CD1c-positive myeloid dendritic cell (primary cell): ENCODE measurements around the gene KREMEN1.

ENCODE experiments used
- DNase-seq: peaks from one replicate; pipeline ENCODE4 v3.0.0-alpha.2; 2016; ENCODE audit errors: extremely low spot score

The KREMEN1 gene

DNA sequence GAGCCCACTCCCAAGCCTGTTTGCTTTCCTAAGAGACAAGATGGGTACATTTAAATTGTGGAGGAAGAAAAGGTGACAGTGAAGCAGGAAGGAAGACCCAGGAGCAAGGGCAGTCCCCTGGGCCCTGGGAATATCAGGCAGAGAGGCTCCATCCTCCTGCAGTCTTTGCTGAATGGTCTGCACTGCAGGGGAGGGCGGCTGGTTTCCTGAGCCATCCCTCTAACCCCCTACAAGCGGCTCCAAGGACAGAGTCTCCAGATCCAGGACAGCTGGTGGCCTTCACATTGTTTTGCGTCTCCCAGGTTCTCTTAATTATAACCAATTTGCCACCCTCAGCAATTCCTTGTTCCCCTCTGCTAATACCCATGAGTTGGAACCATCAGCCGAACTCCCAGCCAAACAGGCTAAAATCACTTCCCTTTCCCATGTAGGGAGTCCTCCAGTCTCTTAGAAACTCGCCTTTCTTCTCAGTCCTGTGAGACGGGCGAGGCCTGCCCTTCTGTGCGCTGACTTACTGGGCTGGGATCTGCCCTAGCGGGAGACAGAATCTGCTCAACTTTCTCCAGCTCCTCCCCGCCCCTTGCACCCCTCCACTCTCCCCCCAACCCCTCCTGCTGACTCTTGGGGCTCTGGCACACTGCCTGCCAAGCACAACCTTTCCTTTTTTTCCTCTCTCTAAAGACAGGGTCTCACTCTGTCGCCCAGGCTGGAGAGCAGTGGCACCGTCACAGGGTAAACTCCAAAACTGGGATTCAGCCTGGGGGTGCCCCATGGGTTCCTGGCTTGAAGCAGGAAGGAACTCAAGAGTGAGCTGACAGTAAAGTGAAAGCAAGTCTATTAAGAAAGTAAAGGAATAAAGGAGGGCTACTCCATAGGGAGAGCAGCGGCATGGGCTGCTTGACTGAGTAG lies 79.5 kb downstream of the KREMEN1 start:
- peak; percentile 74 for DNase-seq

DNA sequence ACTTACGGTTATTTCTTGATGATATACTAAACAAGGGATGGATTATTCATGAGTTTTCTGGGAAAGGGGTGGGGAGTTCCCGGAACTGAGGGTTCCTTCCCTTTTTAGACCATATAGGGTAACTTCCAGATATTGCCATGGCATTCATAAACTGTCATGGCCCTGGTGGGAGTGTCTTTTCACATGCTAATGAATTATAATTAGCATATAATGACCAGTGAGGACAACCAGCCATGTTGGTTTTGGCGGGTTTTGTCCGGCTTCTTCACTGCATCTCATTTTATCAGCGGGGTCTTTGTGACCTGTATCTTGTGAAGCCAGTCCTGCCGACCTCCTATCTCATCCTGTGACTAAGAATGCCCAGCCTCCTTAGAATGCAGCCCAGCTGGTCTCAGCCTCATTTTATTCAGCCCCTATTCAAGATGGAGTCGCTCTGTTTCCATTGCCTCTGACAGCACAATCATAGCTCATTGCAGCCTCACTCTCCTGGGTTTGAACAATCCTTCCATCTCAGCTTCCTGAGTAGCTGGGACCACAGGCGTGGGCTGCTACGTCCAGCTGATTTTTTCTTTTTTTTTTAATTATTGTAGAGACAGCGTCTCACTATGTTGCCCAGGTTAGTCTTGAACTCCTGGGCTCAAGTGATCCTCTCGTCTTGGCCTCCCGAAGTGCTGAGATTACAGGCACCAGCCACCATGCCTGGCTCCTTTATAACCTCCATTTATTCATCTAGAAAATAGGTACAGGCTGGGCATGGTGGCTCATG lies 80.3 kb downstream of the KREMEN1 start:
- DNase-seq: peak; percentile 87

DNA sequence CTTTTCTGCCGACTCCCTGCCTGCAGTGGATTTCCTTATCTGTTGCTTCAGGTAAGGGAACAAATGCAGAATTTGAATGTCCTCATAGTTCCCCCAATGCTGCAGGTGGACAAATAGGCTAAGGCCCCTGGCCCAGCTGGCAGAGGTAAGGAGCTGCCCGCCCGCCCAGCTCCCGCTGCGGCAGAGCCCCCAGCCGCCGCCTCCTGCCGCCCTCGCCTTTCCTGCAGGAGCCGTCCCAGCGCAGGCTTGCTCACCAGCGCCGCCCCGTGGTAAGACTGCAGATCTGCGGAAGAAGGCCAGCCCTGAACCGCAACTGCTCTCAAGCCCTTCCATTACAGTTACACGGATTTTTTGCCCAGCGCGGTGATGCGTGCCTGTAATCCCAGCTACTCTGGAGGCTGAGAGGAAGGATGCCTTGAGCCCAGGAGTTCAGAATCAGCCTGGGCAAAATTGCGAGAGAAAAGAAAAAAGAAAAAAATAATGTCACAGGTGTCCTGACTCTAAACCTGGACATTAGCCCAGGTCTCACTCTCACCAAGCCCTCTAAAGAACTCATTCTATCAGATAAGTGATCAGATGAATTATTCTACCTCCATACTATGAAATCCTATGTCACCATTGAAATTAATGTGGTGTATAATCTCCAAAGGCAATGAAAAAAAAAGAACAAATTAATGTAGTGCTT lies 81.7 kb downstream of the KREMEN1 start:
- peak; percentile 83 for DNase-seq

DNA sequence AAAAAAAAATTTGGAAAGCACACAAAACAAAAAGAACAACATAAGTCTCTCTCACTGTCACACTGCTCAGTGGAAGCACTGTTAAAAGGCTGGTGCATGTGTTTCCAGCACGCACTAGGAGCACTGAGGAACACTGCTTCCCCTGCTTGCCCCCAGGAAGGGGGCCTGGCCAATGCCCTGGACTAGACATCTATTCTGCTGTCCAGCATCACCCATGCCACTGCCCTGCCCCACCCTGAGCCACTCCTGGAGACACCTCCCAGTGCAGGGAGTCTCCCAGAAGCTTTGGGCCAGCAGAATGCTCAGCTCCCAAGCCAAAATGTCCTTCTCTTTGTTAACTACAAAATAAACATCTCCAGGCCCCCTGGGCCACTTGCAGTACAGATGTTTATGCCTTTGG lies 83.1 kb downstream of the KREMEN1 start:
- DNase-seq: no peak

DNA sequence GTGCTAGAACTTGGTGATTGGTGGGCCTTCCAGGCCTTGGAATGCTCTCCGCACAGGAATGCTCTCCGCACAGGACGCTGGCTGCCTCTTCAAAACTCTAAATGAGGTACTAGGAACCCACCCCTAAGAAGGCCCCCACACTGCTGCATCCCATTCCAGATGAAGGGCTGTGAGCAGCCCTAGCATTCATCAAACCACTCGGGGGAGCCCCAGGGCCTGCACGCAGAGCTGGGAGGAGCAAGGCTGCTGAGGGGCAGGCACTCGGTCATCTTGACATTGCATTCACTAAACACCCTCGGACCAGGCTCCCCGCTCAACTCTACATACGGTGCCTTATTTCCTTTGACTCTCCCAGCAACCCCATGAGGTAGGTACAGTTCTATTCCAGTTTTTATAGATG lies 83.7 kb downstream of the KREMEN1 start:
- DNase-seq: no peak

DNA sequence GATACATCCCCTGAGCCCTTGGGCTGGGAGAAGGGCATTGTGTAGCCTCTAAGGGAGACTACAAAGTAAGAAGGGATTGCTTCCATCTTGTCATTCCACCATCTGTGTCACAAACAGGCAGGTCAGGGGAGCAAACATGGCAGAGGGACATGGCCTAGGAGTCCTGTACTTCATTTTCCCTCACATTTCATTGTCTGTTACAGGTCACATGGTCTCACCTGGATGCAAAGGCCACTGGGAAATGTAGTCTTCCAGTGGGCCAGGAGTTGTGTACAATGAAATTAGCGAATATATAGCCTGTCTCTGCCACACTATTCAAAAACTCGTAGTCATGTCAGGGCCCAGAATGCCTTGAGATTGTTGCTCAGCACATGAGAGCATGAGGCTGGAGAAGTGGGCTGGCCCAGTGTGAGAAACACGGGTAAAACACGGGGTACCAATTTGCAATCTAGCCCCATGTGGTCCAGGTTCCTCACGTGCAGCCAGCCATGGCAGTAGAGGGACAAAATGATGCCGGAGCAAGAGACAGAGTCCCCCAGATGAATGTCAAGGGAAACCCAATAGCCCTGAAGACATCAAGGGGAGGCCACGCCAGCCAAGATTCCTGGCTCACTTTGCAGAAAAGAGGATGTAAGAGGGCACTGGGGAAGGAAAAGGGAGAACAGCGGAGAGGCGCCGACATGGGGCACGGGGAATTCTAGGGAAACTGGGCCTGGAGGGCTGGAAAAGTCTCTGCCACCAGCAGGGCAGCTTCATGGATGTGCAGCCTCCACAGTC lies 85.1 kb downstream of the KREMEN1 start:
- no peak for DNase-seq

DNA sequence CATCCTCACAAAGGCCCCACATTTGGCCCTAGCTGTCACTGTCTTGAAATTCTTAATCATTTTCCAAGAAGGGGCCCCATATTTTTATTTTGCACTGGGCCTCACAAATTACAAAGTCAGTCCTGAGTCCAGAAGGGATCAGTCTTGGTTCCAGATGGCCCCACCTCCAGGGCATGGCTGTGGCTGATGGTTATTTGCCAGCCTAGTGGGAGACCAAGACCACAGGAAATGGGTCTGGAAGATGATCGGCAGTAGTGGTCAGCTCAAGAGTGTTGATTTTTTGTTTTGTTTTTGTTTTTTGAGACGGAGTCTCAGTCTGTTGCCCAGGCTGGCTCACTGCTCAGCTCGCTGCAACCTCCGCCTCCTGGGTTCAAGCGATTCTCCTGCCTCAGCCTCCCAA lies 85.7 kb downstream of the KREMEN1 start:
- DNase-seq: no peak

DNA sequence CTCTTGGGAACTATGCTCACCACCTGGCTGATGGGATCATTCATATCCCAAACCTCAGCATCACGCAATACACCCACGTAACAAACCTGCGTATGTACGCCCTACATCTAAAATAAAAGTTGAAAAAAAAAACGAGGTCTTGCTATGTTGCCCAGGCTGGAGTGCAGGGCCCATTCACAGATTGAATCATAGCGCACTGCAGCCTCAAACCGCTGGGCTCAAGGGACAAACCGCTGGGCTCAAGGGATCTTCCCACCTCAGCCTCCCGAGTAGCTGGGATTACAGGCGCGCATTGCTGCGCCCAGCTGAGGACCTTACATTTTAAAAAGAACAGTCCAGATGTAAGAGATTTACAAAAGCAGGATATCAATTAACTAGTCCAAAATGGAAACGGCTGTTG lies 91.0 kb downstream of the KREMEN1 start:
- DNase-seq: no peak

DNA sequence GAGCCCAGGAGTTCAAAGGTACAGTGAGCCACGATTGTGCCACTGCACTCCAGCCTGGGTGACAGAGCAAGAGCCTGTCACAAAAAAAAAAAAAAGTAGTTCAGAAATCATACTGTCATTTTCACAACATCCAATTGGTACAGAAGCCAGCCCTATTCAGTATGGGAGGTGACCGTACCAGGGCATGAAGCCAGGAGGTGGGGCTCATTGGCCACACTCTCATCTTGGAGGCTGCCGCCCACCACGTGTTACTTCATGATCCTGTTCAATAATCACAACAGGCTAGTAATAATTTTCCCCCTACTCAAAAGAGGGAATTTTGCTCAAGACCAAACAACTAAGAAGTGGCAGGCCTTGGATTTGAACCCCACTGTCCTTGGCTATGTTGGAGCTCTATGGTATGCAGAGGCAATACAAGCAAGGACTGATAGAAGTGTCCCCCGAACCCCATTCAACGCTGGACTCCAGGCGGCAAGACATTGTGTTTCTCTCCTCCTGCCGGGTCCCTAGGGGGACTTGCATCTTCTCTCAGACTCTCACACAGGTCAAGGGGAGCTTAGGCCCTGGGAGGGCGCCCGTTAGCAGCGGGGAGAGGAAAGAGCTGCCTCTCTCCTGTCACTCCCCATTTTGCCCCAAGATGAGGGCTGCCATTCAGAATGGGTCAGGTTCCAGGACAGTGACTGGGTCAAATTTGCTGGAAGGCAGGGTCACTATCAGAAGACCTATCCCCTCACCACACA lies 92.7 kb downstream of the KREMEN1 start:
- DNase-seq: no peak

DNA sequence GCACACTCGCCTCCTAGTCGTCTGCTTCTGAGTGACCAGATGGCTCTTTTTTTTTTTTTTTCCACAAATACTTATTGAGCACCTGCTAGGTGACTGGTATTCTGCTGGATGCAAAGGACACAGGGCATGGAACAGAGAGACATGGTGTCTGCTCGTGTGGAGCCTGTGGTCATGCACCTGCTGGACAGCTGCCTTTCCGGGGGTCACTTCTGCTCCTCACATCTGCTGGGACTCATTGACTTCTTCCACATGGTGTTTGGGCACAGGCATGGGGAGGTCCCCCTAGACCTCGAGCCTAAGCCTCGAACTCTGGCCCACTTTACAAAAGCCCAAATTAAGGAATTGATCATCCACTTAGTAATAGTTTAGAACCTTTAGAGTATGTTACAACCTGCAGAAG lies 93.3 kb downstream of the KREMEN1 start:
- no peak for DNase-seq

DNA sequence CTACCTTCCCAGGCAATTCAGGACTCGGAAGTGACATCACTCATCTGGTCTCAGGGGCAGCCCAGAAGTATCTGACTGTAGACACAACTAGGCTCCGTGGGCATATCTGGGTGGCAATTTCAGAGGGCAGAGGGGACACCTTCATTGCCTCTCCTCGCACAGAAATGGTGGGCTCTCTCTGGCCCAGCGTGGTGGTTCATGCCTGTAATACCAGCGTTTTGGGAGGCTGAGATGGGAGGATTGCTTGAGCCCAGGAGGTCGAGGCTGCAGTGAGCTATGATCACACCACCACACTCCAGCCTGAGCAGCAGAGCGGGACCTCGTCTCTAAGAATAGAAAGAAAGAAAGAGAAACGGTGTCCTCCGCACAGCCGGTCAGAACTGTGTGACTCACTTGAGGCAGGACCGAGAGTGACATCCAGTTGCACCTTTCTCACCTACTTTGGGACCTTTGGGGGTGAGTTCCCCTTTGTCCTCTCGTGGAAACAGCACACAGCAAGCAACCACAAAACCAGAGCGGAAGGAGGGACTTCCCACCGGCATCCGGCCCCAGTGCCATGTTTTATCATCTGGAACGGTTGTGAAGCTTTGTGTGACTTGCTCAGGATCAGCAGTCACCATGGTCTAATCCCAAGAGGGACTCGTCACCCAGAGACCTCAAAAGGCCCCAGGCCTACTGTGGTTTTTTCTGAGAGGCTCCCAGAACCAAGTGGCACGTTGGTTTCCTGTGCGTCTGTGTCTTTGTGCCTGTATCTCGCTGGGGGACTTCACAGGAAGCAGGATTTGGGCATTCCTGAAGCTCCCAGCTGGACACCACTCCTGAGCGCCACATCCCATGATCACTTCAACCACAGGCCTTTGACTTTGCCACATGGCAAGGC lies 94.4 kb downstream of the KREMEN1 start:
- DNase-seq: peak; percentile 42

DNA sequence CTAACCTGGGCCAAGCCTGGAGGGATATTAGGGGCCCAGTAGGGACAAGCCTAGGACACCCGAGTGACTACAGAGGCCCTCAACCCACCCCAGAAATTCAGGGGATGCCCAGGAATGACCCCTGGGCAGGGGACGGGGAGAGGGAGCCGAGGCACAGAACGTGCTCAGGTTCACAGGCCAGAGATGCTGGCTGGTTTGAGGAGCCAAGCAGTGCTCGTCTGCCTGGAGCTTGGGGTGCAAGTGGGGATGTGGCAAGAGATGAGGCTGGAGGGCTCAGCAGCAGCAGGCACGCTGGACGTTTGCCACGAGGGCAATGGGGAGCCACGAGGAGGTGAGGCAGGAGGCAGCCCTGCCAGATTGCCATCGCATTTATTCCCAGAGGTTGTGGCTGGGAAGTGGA lies 98.9 kb downstream of the KREMEN1 start:
- DNase-seq: no peak

DNA sequence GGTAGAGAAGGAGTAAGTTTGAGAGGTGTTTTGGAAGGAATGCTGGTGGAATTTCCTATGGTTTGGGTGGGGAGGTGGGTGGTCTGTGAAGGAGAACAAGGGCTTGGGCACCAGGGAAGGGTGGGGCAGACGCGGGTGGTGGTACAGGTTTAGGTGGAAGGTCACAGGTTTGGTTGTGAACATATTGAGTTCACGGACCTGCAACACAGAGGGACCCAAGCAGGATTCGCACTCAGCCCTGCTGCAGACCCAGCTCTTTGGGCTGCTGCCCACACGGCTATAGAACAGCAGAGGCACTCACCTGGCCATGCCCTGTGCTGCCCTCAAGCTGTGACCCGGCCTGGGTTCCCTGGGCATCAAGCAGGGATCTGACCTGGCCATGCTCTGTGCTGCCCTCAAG lies 99.4 kb downstream of the KREMEN1 start:
- DNase-seq: no peak

DNA sequence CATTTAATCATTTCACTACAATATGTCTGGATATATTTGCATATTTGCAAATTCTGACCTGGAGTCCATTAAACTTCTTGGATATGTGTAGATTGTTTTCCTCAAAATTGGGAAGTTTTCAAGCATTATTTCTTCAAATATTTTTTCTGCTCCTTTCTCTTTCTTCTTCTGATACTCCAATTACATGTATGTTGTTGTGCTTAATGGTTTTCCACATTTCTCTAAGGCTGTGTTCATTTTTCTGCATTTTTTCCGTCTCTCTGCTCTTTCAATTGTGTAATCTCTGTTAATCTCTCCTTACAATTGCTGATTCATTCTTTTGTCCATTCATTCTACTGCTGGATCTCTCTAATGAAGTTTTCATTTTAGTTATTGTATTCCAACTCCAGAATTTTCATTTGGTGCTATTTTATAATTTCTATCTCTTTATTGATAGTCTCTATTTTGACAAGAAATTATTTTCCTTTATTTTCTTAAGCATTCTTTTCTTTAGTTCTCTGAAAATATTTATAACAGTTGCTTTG lies 102.5 kb downstream of the KREMEN1 start:
- no peak for DNase-seq

DNA sequence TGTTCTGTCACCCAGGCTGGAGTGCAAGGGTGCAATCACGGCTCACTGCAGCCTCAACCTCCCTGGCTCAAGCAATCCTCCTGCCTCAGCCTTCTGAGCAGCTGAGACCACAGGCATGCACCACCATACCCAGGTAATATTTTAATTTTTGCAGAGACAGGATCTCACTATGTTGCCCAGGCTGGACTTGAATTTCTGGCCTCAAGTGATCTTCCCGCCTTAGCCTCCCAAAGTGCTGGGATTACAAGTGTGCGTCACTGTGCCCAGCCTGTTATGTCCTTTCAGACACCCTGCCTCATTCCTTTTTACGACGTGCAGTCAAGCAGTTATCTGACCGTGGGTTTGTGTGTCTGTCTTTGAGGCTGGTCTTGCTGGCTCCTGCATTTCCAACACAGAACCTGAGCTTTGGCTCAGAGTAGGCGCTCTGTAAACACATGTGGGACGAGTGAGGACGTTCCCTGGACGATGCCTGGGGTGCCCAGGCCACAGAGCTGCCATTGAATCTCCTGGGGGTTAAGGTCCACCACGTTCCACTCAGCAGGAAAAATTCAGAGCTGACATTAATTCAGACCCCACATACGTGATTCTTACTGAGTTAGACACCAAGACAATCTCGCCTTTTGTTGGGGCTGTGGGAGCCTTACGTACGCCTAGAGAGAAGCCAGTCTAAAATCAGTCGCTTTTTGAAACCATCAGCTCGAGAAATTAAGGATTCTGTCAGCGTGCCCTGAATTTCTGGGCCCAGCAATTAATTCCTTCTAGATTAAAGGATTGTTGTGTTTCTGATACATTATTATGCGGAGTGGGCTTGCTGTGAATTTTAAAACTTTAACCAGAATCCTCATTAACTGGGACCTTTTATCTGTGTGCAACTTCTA lies 111.4 kb downstream of the KREMEN1 start:
- DNase-seq: no peak

DNA sequence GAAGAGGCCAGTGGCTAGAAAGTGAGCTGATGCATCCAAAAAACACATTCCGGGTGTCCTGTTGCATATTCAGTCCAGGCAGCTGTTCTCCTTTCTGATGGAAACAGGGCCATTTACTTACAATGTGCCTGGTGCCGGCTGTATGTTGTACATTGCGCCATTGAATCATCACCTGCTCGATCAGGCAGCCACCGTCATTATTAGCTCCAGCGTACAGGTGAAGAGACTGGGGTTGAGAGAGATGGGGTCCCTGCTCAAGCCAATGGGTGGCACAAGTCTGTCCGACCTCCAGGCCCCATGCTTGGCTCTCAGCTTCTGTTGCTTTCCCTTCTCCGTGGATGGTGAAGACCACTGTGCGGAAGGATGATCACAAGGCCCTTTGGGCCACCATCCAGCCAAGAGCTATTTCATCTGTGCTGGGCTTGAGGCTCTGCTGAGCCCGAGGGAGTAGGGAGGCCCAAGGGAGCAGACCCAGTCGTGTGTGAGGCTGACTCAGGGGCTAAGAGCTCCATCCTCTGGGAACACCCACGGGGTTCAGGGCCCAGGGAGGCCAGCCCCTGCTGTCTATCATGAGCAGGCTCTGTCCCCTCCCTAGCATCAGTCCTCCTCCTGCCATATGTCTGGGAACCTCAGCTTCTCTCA lies 112.1 kb downstream of the KREMEN1 start:
- DNase-seq: no peak

DNA sequence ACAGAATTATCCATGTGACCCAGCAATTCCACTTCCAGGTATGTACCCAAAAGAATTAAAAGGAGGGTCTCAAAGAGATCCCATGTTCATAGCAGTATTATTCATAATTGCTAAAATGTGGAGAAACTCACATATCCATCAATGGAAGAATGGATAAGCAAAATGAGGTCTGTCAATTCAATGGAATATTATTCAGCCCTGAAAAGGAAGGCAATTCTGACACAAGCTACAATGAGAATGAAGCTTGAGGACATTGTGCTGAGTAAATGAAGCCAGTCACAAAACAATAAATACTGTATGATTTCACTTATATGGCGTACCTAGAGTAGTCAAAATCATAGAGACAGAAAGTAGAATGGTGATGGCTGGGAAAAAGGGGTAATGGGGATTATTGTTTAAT lies 113.5 kb downstream of the KREMEN1 start:
- DNase-seq: no peak

DNA sequence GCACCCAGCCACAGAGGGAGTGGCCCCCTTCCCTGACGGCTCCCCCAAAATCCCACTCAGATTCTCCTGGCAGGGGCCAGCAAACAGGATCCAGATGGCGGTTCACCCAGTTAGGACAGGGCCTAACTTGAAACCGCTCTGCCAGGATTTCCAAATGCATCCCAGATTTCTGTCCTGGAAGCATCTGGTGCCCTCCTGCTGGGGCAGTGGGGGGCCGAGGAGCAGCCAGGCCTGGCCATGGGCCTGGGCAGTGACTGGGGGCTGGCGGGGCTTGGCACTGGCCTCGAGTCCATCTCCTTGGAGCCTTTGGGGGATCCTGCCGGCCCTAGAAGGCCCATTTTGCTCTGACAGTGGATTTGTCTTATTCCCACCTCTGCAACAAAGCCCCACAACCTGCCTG lies 115.0 kb downstream of the KREMEN1 start:
- DNase-seq: no peak
